Measurements from ENCODE around the gene PYDC1.
"Not testable (repeated sequence)": the region's sequence is repeated elsewhere in the genome, so short reads cannot be mapped to it uniquely, and the experiment has no call there.

PYDC1 gene

DNA sequence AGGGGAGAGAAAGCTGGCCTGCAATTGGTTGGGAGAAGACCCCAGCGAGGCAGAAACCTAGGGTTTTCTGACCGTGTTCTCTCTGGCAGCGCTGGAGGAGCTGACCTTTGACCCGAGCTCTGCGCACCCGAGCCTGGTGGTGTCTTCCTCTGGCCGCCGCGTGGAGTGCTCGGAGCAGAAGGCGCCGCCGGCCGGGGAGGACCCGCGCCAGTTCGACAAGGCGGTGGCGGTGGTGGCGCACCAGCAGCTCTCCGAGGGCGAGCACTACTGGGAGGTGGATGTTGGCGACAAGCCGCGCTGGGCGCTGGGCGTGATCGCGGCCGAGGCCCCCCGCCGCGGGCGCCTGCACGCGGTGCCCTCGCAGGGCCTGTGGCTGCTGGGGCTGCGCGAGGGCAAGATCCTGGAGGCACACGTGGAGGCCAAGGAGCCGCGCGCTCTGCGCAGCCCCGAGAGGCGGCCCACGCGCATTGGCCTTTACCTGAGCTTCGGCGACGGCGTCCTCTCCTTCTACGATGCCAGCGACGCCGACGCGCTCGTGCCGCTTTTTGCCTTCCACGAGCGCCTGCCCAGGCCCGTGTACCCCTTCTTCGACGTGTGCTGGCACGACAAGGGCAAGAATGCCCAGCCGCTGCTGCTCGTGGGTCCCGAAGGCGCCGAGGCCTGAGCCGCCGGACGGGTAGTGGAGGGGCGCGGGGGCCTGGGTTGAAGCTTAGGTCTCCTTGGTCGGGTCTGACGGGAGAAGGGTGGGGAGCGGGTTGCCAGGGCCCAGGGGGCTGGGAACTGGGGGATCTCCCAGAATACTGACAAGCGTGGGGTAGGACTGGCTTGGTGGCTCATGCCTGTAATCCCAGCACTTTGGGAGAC, 7.4 kb upstream of the PYDC1 start:
- intact Hi-C loops (cut with DNase I) = no loop called here

GRCh38 chr16:31223044-31223443, 6.1 kb upstream of the PYDC1 start:
- intact Hi-C loops (cut with DNase I) = no loop called here

More for the DNA sequence above, 7.4 kb upstream of the PYDC1 start:
- peak in 2 of 10 donors; percentile 62 to 66 for DNase-seq

GRCh38 chr16:31221357-31222160, 4.6 kb upstream of the PYDC1 start:
- peak in 3 of 10 donors; percentile 33 to 64 (median 62) for DNase-seq
- intact Hi-C loops (cut with DNase I) = no loop called here

More at GRCh38 chr16:31223044-31223443, 6.1 kb upstream of the PYDC1 start:
- DNase-seq = peak in 3 of 10 donors; percentile 33 to 55 (median 50)

DNA sequence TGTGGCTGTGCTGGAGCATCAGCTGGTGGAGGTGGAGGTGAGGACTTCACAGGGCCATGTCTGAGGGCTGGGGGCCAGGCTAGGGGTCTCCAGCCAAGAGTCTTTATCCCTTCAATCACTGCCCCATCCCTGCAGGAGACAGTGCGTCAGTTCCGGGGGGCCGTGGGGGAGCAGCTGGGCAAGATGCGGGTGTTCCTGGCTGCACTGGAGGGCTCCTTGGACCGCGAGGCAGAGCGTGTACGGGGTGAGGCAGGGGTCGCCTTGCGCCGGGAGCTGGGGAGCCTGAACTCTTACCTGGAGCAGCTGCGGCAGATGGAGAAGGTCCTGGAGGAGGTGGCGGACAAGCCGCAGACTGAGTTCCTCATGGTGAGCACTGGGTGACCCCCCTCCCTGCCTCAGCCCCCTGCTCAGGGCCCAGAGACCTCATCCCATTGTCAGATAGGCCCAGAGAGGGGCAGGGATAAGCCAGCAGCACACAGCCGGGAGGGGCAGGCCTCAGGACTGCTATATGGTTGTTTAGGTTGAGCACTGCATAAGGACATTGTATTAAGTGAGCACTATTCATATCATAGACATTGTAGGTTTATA, 2.3 kb upstream of the PYDC1 start:
- DNase-seq = peak in 3 of 10 donors; percentile 25 to 77 (median 74)
- intact Hi-C loops (cut with DNase I) = no loop called here

GRCh38 chr16:31217136-31217530, 198 bp upstream of the PYDC1 start:
- intact Hi-C loops (cut with DNase I) = no loop called here
- no peak for DNase-seq

GRCh38 chr16:31215287-31216162, 1.4 kb downstream of the PYDC1 start:
- peak in 6 of 10 donors; percentile 28 to 89 (median 54) for DNase-seq
- intact Hi-C loops (cut with DNase I) = no loop called here

GRCh38 chr16:31214708-31215286, 2.1 kb downstream of the PYDC1 start:
- peak in 3 of 10 donors; percentile 68 to 83 (median 77) for DNase-seq
- intact Hi-C loops (cut with DNase I) = no loop called here

DNA sequence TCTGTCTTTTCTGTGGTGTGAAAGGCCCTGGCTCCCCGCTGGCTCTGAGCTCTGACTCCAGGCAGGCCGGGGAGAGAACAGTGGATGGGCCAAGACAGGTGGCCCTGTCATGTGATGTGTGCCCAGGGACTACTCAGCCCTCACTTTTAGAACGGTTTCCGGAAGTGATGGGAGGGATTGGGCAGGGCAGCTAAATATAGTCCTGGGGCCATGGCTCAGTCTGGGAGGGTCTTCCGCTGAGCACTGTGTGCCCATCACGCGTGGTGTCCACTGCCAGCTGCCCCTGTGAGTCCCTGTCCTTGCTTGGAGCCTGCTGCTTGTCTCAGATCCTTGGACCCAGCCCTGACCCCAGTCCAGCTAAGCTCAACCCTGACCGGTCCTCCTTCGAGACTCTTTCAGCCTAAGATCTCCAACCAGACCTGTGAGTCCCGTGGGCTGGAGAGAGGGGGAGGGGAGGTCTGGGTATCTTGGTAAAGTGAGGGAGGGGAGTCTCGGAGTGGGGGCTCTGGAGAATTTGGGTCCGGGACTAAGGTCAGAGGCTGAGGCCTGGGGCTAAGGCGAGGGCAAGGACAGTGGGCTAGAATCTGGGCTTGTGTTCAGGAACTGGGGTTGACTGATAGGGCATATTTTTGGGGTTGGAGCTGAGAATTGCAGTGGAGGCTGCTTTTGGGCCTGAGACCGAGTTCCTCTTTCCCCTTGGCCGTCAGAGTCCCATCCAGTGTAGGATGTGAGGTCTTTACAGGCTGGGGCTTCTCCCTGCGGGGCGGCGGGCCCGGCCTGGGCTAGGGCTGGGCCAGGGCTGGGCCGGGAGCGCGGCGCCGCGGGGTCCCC, 2.8 kb downstream of the PYDC1 start, which contains the start of gene TRIM72:
TSS of gene TRIM72 (plus strand) at position 243 of the 831 bp plus-strand sequence. CDS start 620 bp downstream, outside the sequence.
- intact Hi-C loops (cut with DNase I) = no loop called here
- peak in 3 of 10 donors; percentile 40 to 56 (median 49) for DNase-seq

- peak in 1 of 10 donors; percentile 3 for DNase-seq
- intact Hi-C loops (cut with DNase I) = no loop called here
These were observed 3.6 kb downstream of the PYDC1 start for GRCh38 chr16:31213342-31213741.

DNA sequence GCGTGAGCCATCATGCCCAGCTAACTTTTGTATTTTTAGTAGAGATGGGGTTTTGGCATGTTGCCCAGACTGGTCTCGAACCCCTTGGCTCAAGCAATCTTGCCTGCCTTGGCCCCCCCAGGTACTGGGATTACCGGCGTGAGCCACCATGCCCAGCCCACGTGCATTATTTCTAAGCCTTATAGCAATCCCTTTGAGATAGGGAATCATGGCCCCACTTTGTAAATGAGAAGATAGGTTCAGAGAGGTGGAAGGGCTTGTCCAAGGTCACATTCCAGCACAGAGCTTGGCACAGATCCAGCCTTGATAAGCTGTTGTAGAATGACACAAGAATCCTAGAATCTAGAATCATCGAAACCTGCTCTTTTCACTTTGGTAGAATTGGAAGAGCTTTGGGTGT, 10.2 kb downstream of the PYDC1 start:
- intact Hi-C loops (cut with DNase I) = no loop called here

GRCh38 chr16:31204871-31205666, 11.9 kb downstream of the PYDC1 start:
- intact Hi-C loops (cut with DNase I) = no loop called here
- DNase-seq = peak in 2 of 10 donors; percentile 9 to 36

More for the DNA sequence above, 10.2 kb downstream of the PYDC1 start:
- peak in 2 of 10 donors; percentile 3 to 63 for DNase-seq

- intact Hi-C loops (cut with DNase I) = no loop called here
- DNase-seq = peak in 3 of 10 donors; percentile 81 to 89 (median 82)
These were observed 14.2 kb downstream of the PYDC1 start, which contains the start of gene PYCARD for GRCh38 chr16:31202414-31203375. TSS of gene PYCARD (minus strand) at chr16:31202760. CDS start at chr16:31202690, 70 bp downstream.

DNA sequence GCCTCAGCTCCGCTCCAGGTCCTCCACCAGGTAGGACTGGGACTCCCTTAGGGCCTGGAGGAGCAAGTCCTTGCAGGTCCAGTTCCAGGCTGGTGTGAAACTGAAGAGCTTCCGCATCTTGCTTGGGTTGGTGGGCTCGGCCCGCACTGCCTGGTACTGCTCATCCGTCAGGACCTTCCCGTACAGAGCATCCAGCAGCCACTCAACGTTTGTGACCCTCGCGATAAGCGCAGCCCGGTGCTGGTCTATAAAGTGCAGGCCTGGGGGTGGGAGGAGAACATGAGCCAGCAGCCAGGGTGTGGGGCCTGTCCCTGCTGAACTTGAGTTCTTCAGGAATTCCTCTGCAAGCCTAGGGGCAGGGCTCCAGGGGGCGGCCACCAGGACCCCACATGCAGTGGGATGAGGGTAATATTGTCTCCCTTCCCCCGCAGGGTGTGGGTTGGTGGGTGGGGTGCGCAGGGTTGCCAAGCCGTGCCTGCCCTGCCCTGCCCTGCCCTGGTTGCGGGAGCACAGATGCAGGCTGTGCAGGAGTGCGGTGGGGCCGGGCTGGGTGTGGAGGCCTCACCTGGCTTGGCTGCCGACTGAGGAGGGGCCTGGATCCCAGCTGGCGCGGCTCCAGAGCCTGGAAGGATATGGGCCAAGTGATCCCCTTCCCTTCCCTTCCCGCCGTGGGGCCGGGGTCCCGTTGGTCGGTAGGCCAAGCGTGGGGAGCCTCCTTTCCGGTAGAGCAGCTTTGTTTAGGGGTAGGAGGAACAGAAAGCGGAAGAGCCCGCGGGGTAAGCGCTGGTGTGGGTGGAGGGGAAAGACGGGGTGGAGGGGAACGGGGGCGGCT, 15.1 kb downstream of the PYDC1 start:
- intact Hi-C loops (cut with DNase I) = no loop called here
- peak in 3 of 10 donors; percentile 24 to 85 (median 70) for DNase-seq

DNA sequence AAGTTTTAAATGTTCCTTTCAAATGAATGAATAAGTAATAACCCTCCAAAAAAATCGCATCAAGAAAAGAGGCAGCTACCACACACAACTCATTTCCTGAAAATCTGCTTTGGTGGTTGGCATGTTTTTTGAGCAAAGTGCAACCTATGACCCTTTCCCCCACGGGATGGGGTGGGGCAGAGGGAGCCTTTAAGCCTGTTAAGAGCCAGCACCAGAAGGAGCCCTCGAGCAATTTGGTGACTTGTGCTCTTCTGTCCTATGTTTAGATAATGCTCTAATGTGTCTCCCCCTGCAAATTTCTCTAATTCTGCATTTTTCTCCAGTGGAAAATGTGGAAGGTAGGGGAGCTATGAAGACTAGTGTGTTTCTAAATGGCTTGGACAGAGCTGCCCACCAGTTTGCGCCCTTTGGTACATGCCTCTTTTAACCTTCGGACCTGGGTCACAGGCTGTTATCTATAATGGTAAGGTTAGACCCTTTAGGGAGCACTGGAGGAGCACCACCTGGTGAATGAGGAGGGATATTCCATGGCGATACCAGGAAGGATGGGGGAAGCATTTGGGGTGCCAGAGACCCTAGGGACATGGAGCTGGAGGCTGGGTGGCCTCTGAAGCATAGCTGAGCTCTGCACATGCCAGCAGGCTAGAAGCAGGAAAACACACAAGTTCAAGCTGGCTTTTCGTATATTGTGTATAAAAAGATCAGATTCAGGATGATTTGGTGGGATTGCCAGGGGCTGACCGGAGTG, 15.9 kb downstream of the PYDC1 start:
- intact Hi-C loops (cut with DNase I) = no loop called here
- peak in 2 of 10 donors; percentile 5 to 54 for DNase-seq

- intact Hi-C loops (cut with DNase I) = not testable (repeated sequence)
These were observed 16.8 kb downstream of the PYDC1 start for GRCh38 chr16:31200111-31200510.

More at GRCh38 chr16:31200111-31200510, 16.8 kb downstream of the PYDC1 start:
- peak in 2 of 10 donors; percentile 45 to 59 for DNase-seq

All from posterior cingulate gyrus (tissue), 11 donors.